ENCODE results near the gene SMAD2.

SMAD2 gene

DNA sequence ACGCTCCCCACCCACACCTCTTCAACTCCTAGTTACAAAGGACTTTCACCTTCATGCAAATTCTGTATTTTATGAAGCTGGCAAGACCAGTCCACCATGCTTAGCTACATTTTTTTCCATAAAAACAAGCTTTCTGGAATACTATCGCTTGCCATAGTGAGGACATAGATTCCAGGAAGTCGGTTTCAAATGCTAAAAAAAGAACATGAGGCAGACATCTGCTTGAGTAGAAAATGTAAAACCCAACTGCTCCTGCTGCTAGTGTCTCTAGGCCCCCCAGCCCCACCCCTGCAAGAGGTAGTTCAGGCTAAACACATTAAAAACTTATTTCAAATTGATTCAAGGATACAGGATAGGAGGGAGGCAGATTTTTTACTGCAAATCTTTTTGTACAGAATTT, 148.9 kb downstream of the SMAD2 start:
- no peak overlapping the region for H3K27ac ChIP-seq
- no peak for TF ChIP-seq ZFX (IDR thresholded peaks at IDR 0.05; ENCODE audit: borderline replicate concordance)
- TF ChIP-seq, protein P1, sequence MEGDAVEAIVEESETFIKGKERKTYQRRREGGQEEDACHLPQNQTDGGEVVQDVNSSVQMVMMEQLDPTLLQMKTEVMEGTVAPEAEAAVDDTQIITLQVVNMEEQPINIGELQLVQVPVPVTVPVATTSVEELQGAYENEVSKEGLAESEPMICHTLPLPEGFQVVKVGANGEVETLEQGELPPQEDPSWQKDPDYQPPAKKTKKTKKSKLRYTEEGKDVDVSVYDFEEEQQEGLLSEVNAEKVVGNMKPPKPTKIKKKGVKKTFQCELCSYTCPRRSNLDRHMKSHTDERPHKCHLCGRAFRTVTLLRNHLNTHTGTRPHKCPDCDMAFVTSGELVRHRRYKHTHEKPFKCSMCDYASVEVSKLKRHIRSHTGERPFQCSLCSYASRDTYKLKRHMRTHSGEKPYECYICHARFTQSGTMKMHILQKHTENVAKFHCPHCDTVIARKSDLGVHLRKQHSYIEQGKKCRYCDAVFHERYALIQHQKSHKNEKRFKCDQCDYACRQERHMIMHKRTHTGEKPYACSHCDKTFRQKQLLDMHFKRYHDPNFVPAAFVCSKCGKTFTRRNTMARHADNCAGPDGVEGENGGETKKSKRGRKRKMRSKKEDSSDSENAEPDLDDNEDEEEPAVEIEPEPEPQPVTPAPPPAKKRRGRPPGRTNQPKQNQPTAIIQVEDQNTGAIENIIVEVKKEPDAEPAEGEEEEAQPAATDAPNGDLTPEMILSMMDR (IDR thresholded peaks at IDR 0.05), result no peak

DNA sequence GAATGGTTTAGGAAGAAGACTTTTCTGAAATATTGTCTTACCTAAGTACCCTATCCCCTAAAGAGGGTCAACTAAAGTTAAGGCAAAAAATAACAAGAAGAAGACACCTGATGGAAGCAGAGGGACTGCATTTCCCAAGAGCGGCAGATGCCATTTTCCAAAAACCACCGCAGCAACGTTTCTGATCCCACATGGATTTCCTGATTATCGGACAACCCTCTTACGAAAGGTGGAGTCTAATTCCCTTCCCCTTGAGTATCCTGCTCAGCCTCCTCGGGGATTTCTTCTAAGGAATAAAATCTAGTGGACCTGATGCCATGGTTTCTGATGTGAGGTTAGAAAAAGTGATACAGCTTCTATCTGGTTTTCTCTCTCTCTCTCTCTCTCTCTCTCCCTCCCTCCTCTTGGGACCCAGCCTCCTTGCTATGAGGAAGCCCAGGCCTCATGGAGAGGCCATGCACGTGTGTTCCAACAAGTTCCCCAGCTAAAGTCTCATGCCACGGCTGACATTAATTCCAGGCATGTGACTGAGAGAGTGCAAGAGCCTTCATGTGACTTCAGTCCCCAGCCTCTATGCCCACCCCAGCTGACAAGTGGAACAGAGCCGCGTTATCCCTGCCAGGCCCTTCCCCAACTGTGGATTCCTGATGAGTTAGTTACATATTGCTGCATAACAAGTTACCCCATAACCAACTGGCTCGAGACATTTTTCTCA, 150.3 kb downstream of the SMAD2 start:
- TF ChIP-seq, protein P1 (IDR thresholded peaks at IDR 0.05), result no peak
- TF ChIP-seq ZFX (IDR thresholded peaks at IDR 0.05; ENCODE audit: borderline replicate concordance), result no peak
- H3K27ac ChIP-seq, result no peak overlapping the region

DNA sequence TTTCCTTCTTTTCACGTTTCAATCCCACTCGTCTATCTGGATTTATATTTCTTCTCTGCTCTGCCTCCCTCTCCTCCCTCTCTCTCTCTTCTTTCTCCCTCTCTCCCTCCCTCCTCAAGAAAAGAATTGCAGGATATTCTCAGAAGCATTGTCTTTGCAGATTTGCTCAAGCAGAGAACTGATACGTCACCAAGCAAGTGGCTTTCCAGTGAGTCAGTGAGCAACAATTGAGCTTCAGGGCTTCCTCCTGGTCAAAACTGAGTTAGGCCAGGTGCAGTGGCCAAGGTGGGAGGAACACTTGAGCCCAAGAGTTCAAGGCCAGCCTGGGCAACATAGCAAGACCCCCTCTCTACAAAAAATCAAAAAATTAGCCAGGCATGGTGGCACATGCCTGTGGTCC, 151.1 kb downstream of the SMAD2 start:
- TF ChIP-seq, protein P1 (IDR thresholded peaks at IDR 0.05), result no peak
- TF ChIP-seq ZFX (IDR thresholded peaks at IDR 0.05; ENCODE audit: borderline replicate concordance), result no peak
- H3K27ac ChIP-seq, result no peak overlapping the region

DNA sequence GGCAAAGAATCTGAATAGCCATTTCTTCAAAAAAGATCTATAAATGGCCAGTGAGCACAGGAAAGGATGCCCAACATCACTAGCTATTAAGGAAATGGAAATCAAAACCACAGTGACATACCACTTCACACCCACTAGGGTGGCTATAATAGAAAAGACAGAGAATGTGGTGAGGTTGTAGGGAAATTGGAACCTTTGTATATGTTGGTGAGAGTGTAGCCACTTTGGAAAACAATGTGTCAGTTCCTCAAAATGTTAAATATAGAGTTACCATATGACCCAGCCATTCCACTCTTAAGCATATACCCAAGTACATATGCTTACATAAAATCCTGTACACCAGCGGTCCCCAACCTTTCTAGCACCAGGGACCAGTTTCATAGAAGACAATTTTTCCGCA, 152.8 kb downstream of the SMAD2 start:
- H3K27ac ChIP-seq, result no peak overlapping the region
- TF ChIP-seq, protein P1 (IDR thresholded peaks at IDR 0.05), result no peak
- no peak for TF ChIP-seq ZFX (IDR thresholded peaks at IDR 0.05; ENCODE audit: borderline replicate concordance)

DNA sequence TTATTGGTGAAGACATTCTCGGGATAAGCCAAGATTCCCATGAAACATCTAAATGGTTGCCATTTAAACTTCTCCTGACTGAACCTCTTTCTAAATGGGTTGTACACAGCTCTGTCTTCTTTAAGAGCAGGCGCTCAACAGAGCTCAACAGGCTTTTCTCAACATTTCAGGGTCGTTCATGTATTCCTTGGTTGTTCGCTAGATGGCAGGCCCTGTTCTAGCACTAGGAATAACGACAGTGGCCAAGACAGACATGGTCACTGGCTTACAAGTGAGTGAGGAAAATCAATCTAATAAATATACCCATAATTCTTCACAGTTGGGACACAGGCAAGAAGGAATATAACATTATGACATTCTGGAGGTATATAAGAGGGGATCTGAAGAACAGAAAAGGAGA, 154.5 kb downstream of the SMAD2 start:
- no peak overlapping the region for H3K27ac ChIP-seq
- TF ChIP-seq, protein P1 (IDR thresholded peaks at IDR 0.05), result peak; percentile 30
- no peak for TF ChIP-seq ZFX (IDR thresholded peaks at IDR 0.05; ENCODE audit: borderline replicate concordance)

DNA sequence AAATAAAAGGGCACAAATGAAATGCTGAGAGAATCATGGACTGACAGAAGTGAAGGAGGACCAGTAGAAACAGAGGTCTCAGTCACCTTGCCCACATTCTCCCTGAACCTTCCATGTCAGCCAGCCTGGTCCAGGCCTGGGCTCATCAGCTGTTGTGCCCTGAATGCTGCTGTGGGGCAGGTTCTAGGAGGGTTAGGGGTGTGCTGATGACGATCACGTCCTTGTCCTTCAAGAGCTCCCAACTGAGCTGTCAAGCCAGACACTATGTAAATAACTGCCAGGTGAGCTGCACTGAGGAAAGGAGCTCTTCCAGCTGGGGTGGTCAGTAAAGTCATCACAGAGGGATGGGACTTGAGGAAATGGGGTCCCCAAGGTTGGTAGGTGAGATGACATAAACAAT, 156.5 kb downstream of the SMAD2 start:
- no peak for TF ChIP-seq ZFX (IDR thresholded peaks at IDR 0.05; ENCODE audit: borderline replicate concordance)
- TF ChIP-seq, protein P1 (IDR thresholded peaks at IDR 0.05), result no peak
- H3K27ac ChIP-seq, result no peak overlapping the region

DNA sequence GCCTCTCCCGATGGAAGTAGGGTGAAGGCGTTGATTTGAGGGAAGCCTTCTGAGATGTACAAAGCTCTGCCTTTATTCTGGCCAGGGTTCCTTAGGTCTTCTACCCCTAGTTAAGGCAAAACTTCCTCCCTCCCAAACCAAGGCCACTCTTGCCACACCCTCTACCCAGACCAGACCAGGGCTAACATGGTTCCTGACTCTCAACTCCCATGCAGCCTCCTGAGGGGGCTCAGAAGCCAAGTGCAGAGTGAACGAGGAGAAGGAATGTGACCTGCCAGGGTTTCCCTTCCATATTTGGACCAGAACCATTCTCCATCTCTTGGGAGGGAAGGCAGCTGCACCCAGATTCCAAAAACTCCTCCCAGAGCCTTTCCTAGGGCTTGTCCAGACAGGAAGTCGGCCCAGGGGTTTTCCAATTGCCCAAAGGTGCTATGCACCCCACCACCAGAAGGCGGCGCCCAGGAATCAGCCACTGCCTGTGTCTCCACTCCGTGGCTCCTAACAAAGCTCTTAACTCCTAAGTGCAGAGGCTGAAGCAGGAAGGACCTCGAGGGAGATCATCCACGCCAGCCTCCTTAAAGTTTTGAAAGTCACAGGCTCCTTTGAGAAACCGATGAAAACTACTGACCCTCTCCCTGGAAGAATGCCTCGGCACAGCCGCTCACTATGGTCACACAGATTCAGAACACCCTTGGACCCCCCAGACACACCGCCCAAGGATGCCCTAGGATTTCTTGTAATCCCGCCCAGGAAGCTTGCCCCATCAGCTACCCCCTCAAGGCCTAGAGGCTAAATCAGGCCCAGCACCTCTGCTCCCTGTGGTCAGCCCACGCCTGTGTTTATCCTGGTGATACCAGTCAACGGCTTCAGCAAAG, 157.8 kb downstream of the SMAD2 start:
- no peak for TF ChIP-seq ZFX (IDR thresholded peaks at IDR 0.05; ENCODE audit: borderline replicate concordance)
- TF ChIP-seq, protein P1 (IDR thresholded peaks at IDR 0.05), result peak; percentile 91
- H3K27ac ChIP-seq, result no peak overlapping the region

All from 22Rv1 (cell line).